Fibroblast of mammary gland (primary cell): ENCODE measurements around the gene HERC3.

ENCODE experiments used
- DNase-seq: peaks from one replicate; pipeline ENCODE4 v3.0.0-alpha.2; 2010; ENCODE audit warnings: low read depth
- H3K4me3 ChIP-seq: 2 replicates; pipeline ENCODE4 v1.5.1; 2011; ENCODE audit warnings: low read depth, mild to moderate bottlenecking, low read length, moderate library complexity; ENCODE audit not compliant: control insufficient read depth
- TF ChIP-seq, protein P1 (sequence below): conservative IDR thresholded peaks from 2 replicates; pipeline ENCODE4 v1.5.1; 2011; ENCODE audit warnings: low read depth, low read length, inconsistent platforms; ENCODE audit not compliant: control insufficient read depth, insufficient read depth

Gene HERC3

GRCh38 chr4:88591787-88592599 is at the start of gene HERC3:
Gene HERC3, plus strand, starts transcription at chr4:88592480. Its CDS starts 13,344 bp downstream, at chr4:88605824.
- peak; percentile 76 for DNase-seq
- TF ChIP-seq, protein P1, sequence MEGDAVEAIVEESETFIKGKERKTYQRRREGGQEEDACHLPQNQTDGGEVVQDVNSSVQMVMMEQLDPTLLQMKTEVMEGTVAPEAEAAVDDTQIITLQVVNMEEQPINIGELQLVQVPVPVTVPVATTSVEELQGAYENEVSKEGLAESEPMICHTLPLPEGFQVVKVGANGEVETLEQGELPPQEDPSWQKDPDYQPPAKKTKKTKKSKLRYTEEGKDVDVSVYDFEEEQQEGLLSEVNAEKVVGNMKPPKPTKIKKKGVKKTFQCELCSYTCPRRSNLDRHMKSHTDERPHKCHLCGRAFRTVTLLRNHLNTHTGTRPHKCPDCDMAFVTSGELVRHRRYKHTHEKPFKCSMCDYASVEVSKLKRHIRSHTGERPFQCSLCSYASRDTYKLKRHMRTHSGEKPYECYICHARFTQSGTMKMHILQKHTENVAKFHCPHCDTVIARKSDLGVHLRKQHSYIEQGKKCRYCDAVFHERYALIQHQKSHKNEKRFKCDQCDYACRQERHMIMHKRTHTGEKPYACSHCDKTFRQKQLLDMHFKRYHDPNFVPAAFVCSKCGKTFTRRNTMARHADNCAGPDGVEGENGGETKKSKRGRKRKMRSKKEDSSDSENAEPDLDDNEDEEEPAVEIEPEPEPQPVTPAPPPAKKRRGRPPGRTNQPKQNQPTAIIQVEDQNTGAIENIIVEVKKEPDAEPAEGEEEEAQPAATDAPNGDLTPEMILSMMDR, result no peak
- peak within 1 kb of the TSS; percentile 84 for H3K4me3 ChIP-seq

- no peak overlapping the region for H3K4me3 ChIP-seq
- DNase-seq, result no peak
- TF ChIP-seq, protein P1, result no peak
Measured at GRCh38 chr4:88549815-88550214, 42.5 kb upstream of the HERC3 start.

- DNase-seq, result peak; percentile 64
- TF ChIP-seq, protein P1, result no peak
Measured at GRCh38 chr4:88567591-88567990, 24.7 kb upstream of the HERC3 start.

GRCh38 chr4:88570001-88570400 is 22.3 kb upstream of the HERC3 start:
- TF ChIP-seq, protein P1, result no peak
- no peak overlapping the region for H3K4me3 ChIP-seq
- DNase-seq, result no peak

More at GRCh38 chr4:88567591-88567990, 24.7 kb upstream of the HERC3 start:
- no peak overlapping the region for H3K4me3 ChIP-seq

- DNase-seq, result peak; percentile 42
- TF ChIP-seq, protein P1, result no peak
- H3K4me3 ChIP-seq, result no peak overlapping the region
Measured at GRCh38 chr4:88573276-88573980, 18.9 kb upstream of the HERC3 start.

GRCh38 chr4:88573995-88574394 is 18.3 kb upstream of the HERC3 start:
- H3K4me3 ChIP-seq, result no peak overlapping the region
- DNase-seq, result peak; percentile 34
- TF ChIP-seq, protein P1, result peak; percentile 37
